DND-41 (cell line): Measurements from ENCODE around the gene ARHGEF16.

ENCODE experiments used
- ATAC-seq: fragments of 200-7000 bp; cut with Tn5 transposase; 3 replicates; pipeline ENCODE4 v1.9.1; 2021; ENCODE audit warnings: low read depth; ENCODE audit not compliant: insufficient read depth
- DNase-seq: peaks from one replicate; pipeline ENCODE4 v3.0.0-alpha.2; 2020
- H2AFZ ChIP-seq: 2 replicates; pipeline ENCODE4 v1.6.0; 2012; ENCODE audit warnings: low read depth, low read length
- H3K27ac ChIP-seq: 2 replicates; pipeline ENCODE4 v1.5.1; 2012; ENCODE audit warnings: low read length, inconsistent platforms
- H3K27me3 ChIP-seq: fragments of 200-600 bp; sonication (generic); 2 replicates; pipeline ENCODE4 v1.6.0; 2012; ENCODE audit warnings: low read length, mild to moderate bottlenecking, inconsistent platforms; ENCODE audit not compliant: insufficient read depth, poor library complexity
- H3K36me3 ChIP-seq: 2 replicates; pipeline ENCODE4 v1.5.1; 2012; ENCODE audit warnings: low read length, inconsistent platforms; ENCODE audit not compliant: insufficient read depth
- H3K4me1 ChIP-seq: 2 replicates; pipeline ENCODE4 v1.5.1; 2012; ENCODE audit warnings: mild to moderate bottlenecking, low read length; ENCODE audit not compliant: insufficient read depth
- H3K4me2 ChIP-seq: 2 replicates; pipeline ENCODE4 v1.6.0; 2012; ENCODE audit warnings: mild to moderate bottlenecking, moderate library complexity, low read length, inconsistent platforms; ENCODE audit not compliant: insufficient read depth
- H3K4me3 ChIP-seq, 2 experiments: fragments of 200-600 bp in 1 of 2; shearing (Covaris generic) in 1 of 2; 2 replicates each; pipeline ENCODE4 v1.5.1; 2012 to 2016; ENCODE audit warnings: inconsistent platforms in 2 of 2, low read length in 2 of 2, mild to moderate bottlenecking in 2 of 2, low read depth in 1 of 2, moderate library complexity in 1 of 2
- H3K79me2 ChIP-seq: 2 replicates; pipeline ENCODE4 v1.6.0; 2012; ENCODE audit warnings: low read length, inconsistent platforms; ENCODE audit not compliant: insufficient read depth
- H3K9ac ChIP-seq: 2 replicates; pipeline ENCODE4 v1.6.0; 2012; ENCODE audit warnings: low read depth, mild to moderate bottlenecking, inconsistent platforms, low read length, moderate library complexity
- H3K9me3 ChIP-seq: 2 replicates; pipeline ENCODE4 v1.5.1; 2012; ENCODE audit warnings: low read length, moderate library complexity, mild to moderate bottlenecking, inconsistent platforms; ENCODE audit not compliant: insufficient read depth, severe bottlenecking
- H4K20me1 ChIP-seq: 2 replicates; pipeline ENCODE4 v1.6.0; 2012; ENCODE audit warnings: low read length; ENCODE audit not compliant: insufficient read depth
- EZH2 ChIP-seq: IDR thresholded peaks from 3 replicates; pipeline ENCODE4 v1.6.1; 2012; ENCODE audit warnings: borderline replicate concordance, low read depth, mild to moderate bottlenecking, moderate library complexity, low read length, inconsistent platforms; ENCODE audit not compliant: severe bottlenecking
- TF ChIP-seq, protein P1 (sequence below): IDR thresholded peaks from 2 replicates; pipeline ENCODE4 v1.5.1; 2012; ENCODE audit warnings: borderline replicate concordance, low read length, moderate library complexity, mild to moderate bottlenecking; ENCODE audit not compliant: poor library complexity, severe bottlenecking; ENCODE audit errors: extremely low read depth

The ARHGEF16 gene

GRCh38 chr1:3516911-3517675, 62.6 kb downstream of the ARHGEF16 start:
- Histone ChIP-seq H3K4me1 (no peaks in the 10 kb centered on the region), H3K27me3 (no peaks in the 10 kb centered on the region), H3K79me2 (no peaks in the 10 kb centered on the region), H3K9ac (no peak overlapping the region), H3K9me3 (no peaks in the 10 kb centered on the region), H3K4me2 (no peak overlapping the region), H3K4me3 (no peak overlapping the region), H2AFZ (no peak overlapping the region), H4K20me1 (peaks cover 10% of the 10 kb centered on the region; the same call in 1 of the 2 replicates), H3K36me3 (no peaks in the 10 kb centered on the region), H3K27ac (no peak overlapping the region)
- TF ChIP-seq, protein P1, sequence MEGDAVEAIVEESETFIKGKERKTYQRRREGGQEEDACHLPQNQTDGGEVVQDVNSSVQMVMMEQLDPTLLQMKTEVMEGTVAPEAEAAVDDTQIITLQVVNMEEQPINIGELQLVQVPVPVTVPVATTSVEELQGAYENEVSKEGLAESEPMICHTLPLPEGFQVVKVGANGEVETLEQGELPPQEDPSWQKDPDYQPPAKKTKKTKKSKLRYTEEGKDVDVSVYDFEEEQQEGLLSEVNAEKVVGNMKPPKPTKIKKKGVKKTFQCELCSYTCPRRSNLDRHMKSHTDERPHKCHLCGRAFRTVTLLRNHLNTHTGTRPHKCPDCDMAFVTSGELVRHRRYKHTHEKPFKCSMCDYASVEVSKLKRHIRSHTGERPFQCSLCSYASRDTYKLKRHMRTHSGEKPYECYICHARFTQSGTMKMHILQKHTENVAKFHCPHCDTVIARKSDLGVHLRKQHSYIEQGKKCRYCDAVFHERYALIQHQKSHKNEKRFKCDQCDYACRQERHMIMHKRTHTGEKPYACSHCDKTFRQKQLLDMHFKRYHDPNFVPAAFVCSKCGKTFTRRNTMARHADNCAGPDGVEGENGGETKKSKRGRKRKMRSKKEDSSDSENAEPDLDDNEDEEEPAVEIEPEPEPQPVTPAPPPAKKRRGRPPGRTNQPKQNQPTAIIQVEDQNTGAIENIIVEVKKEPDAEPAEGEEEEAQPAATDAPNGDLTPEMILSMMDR, result no peak
- TF ChIP-seq EZH2, result no peak
- no peak for DNase-seq
- no peak for ATAC-seq

DNA sequence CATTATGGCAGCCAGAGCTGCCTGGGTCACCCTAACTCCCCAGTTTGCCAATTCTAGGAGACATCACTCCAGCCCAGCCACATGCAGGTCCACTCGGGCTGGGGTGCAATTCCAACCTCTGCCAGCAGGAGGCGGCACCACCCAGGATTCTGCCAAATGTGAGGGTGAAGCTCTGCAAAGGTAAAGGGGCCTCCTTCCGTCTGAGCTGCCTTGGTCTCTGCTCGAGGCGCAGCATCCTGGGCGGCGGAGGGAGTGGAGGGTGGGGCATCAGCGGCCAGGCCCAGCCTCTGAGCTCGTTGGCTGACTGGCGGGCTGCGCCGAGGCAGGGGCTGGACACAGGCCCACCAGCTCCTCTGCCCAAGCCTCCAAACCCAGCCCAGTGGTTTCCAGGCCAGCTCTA, 63.8 kb downstream of the ARHGEF16 start:
- Histone ChIP-seq H3K79me2 (no peaks in the 10 kb centered on the region), H3K9ac (no peak overlapping the region), H4K20me1 (peaks cover 10% of the 10 kb centered on the region; the same call in 1 of the 2 replicates), H3K36me3 (no peaks in the 10 kb centered on the region), H3K27ac (no peak overlapping the region), H3K4me1 (no peaks in the 10 kb centered on the region), H3K27me3 (no peaks in the 10 kb centered on the region), H3K4me2 (no peak overlapping the region), H3K4me3 (no peak overlapping the region), H2AFZ (no peak overlapping the region), H3K9me3 (no peaks in the 10 kb centered on the region)
- no peak for TF ChIP-seq EZH2
- TF ChIP-seq, protein P1, result peak; percentile 92
- peak; percentile 50 for DNase-seq
- ATAC-seq, result no peak

- Histone ChIP-seq H3K9ac (no peak overlapping the region), H2AFZ (no peak overlapping the region), H3K79me2 (no peaks in the 10 kb centered on the region), H3K4me1 (no peaks in the 10 kb centered on the region), H3K27me3 (no peaks in the 10 kb centered on the region), H3K4me3 (no peak overlapping the region), H3K9me3 (no peaks in the 10 kb centered on the region), H3K27ac (no peak overlapping the region), H3K4me2 (no peak overlapping the region), H3K36me3 (no peaks in the 10 kb centered on the region), H4K20me1 (peaks cover 10% of the 10 kb centered on the region; the same call in 1 of the 2 replicates)
- TF ChIP-seq EZH2, result no peak
- TF ChIP-seq, protein P1, result no peak
- DNase-seq (no peak), ATAC-seq (no peak)
Observed at GRCh38 chr1:3518756-3519155, 64.3 kb downstream of the ARHGEF16 start.
